HG02798 (cell line): ENCODE results near the gene VPS13C.
"Not testable (repeated sequence)": the region's sequence is repeated elsewhere in the genome, so short reads cannot be mapped to it uniquely, and the experiment has no call there.

Experiments
- ATAC-seq: cut with Tn5 transposase; IDR thresholded peaks from one replicate; pipeline ENCODE4 v1.9.1; 2021; ENCODE audit warnings: mild to moderate bottlenecking; ENCODE audit not compliant: unreplicated experiment, poor library complexity

VPS13C gene

GRCh38 chr15:62047282-62047827 is 12.9 kb downstream of the VPS13C start:
- no peak for ATAC-seq

GRCh38 chr15:62046078-62046743 is 14.0 kb downstream of the VPS13C start:
- ATAC-seq: peak; percentile 48

- ATAC-seq: no peak
Observed at GRCh38 chr15:62035256-62035924, 24.9 kb downstream of the VPS13C start.

GRCh38 chr15:62027916-62028315 is 32.3 kb downstream of the VPS13C start:
- no peak for ATAC-seq

- ATAC-seq: no peak
Observed at GRCh38 chr15:62027263-62027565, 33.0 kb downstream of the VPS13C start.

- ATAC-seq: no peak
Observed at GRCh38 chr15:62026487-62027262, 33.6 kb downstream of the VPS13C start.

GRCh38 chr15:62021991-62022600 is 38.2 kb downstream of the VPS13C start:
- ATAC-seq: no peak

- no peak for ATAC-seq
Observed at GRCh38 chr15:62020576-62021160, 39.6 kb downstream of the VPS13C start.

- ATAC-seq: not testable (repeated sequence)
Observed at GRCh38 chr15:62005354-62005753, 54.9 kb downstream of the VPS13C start.

GRCh38 chr15:61997786-61998185 is 62.5 kb downstream of the VPS13C start:
- no peak for ATAC-seq

GRCh38 chr15:61996056-61996635 is 64.1 kb downstream of the VPS13C start:
- no peak for ATAC-seq

GRCh38 chr15:61994216-61994615 is 66.0 kb downstream of the VPS13C start:
- ATAC-seq: no peak

- no peak for ATAC-seq
Observed at GRCh38 chr15:61992518-61992917, 67.7 kb downstream of the VPS13C start.

- ATAC-seq: no peak
Observed at GRCh38 chr15:61989667-61990066, 70.6 kb downstream of the VPS13C start.

GRCh38 chr15:61987824-61988223 is 72.4 kb downstream of the VPS13C start:
- no peak for ATAC-seq

GRCh38 chr15:61983081-61983480 is 77.2 kb downstream of the VPS13C start:
- no peak for ATAC-seq

GRCh38 chr15:61978225-61978624 is 82.0 kb downstream of the VPS13C start:
- no peak for ATAC-seq

GRCh38 chr15:61974759-61975158 is 85.5 kb downstream of the VPS13C start:
- no peak for ATAC-seq

GRCh38 chr15:61974118-61974517 is 86.1 kb downstream of the VPS13C start:
- ATAC-seq: no peak

- ATAC-seq: no peak
Observed at GRCh38 chr15:61951949-61952348, 108.3 kb downstream of the VPS13C start.
